ENCODE measurements around the gene MSX1. TPM values are rescaled to one million over a fixed set of nuclear protein-coding genes. Genes with fewer than 3 reads are reported as not detected.

Gene MSX1
- total and polyA plus RNA-seq, 3 donors from 2014 or later, result 0.99 to 1.7 (median 1.7) TPM

DNA sequence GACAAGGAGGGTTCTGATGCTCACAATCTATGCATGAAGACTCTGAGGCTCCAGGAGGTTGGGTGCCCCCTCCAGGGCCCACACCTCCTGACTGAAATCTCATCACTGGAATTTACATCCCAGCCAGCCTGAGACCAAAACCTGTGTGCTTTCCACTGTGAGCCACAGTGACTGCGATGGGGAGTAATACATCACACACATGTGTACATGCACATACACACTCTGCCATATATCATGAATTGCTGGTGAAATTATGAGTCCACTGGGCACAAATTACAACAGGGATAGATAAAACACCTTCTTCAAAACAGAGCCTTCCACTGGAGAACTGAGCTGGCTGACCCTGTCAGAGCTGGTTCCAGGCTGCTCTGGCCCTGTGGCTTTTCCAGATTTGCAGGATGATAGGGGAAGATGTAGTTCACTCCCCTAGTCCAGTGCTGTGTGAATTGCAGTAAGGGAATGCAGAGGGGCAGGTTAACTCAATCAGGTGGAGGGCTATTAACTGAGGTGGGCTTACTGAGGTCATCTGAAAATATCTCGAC lies 35.8 kb upstream of the MSX1 start:
- WGBS, 2 donors, result 52 to 69% methylated on average over 2 of the region's 2 CpGs
- no peaks in the 10 kb centered on the region for H3K4me1 ChIP-seq
- no peaks in the 10 kb centered on the region for H3K36me3 ChIP-seq (ENCODE audit: low read depth, missing control alignments)
- intact Hi-C loops (cut with DNase I; ENCODE audit: low total_unique reads), result no loop called here
- no peak overlapping the region for H3K4me3 ChIP-seq
- H3K9me3 ChIP-seq, result no peaks in the 10 kb centered on the region
- DNase-seq, result no peak
- TF ChIP-seq, protein P1, sequence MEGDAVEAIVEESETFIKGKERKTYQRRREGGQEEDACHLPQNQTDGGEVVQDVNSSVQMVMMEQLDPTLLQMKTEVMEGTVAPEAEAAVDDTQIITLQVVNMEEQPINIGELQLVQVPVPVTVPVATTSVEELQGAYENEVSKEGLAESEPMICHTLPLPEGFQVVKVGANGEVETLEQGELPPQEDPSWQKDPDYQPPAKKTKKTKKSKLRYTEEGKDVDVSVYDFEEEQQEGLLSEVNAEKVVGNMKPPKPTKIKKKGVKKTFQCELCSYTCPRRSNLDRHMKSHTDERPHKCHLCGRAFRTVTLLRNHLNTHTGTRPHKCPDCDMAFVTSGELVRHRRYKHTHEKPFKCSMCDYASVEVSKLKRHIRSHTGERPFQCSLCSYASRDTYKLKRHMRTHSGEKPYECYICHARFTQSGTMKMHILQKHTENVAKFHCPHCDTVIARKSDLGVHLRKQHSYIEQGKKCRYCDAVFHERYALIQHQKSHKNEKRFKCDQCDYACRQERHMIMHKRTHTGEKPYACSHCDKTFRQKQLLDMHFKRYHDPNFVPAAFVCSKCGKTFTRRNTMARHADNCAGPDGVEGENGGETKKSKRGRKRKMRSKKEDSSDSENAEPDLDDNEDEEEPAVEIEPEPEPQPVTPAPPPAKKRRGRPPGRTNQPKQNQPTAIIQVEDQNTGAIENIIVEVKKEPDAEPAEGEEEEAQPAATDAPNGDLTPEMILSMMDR (IDR thresholded peaks at IDR 0.05), result no peak
- TF ChIP-seq POLR2A (IDR thresholded peaks at IDR 0.05), result no peak
- H3K27me3 ChIP-seq, result no peaks in the 10 kb centered on the region
- H3K27ac ChIP-seq, result no peak overlapping the region

DNA sequence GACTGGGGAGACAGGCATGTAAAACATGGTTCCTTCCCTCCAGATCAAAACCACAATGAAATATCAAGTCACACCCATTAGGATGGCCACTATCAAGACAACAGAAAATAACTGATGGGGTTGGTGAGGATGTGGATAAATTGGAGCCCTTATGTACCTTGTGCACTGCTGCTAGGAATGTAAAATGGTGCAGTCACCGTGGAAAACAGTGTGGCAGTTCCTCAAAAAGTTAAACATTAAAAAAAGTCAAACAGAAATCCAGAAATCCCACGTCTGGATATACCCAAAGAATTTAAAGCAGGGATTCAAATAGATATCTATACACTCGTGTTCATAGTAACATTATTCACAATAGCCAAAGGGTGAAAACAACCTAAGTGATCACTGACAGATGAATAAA lies 35.2 kb upstream of the MSX1 start:
- Histone ChIP-seq H3K4me1 (no peaks in the 10 kb centered on the region), H3K4me3 (no peak overlapping the region), H3K9me3 (no peaks in the 10 kb centered on the region), H3K36me3 (ENCODE audit: low read depth, missing control alignments) (no peaks in the 10 kb centered on the region), H3K27ac (no peak overlapping the region), H3K27me3 (no peaks in the 10 kb centered on the region)
- TF ChIP-seq POLR2A (IDR thresholded peaks at IDR 0.05), result no peak
- TF ChIP-seq, protein P1 (IDR thresholded peaks at IDR 0.05), result no peak
- intact Hi-C loops (cut with DNase I; ENCODE audit: low total_unique reads), result no loop called here
- no peak for DNase-seq
- 84 to 91% methylated on average over 3 of the region's 3 CpGs for WGBS, 2 donors

DNA sequence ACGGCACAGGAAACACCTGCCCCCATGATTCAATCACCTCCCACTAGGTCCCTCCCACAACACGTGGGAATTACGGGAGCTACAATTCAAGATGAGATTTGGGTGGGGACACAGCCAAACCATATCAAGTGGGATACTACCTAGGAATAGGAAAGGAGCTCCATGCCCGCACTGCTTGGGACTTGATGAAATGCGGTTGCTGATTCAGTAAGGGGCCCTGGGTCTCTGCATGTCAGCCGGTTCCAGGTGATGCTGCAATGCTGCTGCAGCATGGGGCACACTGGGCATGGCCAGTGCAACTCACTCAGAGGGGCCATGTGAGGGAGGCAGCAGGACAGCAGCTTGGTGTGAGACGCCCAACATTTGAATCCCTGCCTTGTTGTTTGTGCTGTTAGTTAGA lies 34.0 kb upstream of the MSX1 start:
- Histone ChIP-seq H3K4me3 (no peak overlapping the region), H3K36me3 (ENCODE audit: low read depth, missing control alignments) (no peaks in the 10 kb centered on the region), H3K27ac (no peak overlapping the region), H3K4me1 (no peaks in the 10 kb centered on the region), H3K27me3 (no peaks in the 10 kb centered on the region), H3K9me3 (no peaks in the 10 kb centered on the region)
- no peak for TF ChIP-seq POLR2A (IDR thresholded peaks at IDR 0.05)
- TF ChIP-seq, protein P1 (IDR thresholded peaks at IDR 0.05), result no peak
- intact Hi-C loops (cut with DNase I; ENCODE audit: low total_unique reads), result no loop called here
- DNase-seq, result no peak
- WGBS, 2 donors, result 76 to 78% methylated on average over 7 of the region's 7 CpGs

DNA sequence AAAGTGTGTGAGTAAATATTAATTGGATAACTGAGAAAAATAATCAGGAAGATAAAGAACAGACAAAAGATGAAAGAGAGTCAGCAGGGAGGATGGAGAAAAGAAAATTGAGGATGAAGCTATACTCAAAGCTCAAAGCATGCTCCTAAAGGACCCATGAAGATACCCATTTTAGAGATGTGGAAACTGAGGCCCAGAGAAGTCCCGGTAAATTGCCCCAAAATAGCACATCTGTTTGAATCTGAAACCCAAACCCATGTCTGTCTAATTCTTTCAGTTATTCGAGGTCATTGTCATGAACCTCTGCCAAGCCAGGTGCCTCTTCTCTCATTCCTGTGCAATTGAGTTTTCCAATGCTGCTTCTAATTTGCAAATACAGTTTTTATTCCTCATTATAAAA lies 29.6 kb upstream of the MSX1 start:
- 80 to 87% methylated on average over 2 of the region's 2 CpGs for WGBS, 2 donors
- H3K27me3 ChIP-seq, result no peaks in the 10 kb centered on the region

DNA sequence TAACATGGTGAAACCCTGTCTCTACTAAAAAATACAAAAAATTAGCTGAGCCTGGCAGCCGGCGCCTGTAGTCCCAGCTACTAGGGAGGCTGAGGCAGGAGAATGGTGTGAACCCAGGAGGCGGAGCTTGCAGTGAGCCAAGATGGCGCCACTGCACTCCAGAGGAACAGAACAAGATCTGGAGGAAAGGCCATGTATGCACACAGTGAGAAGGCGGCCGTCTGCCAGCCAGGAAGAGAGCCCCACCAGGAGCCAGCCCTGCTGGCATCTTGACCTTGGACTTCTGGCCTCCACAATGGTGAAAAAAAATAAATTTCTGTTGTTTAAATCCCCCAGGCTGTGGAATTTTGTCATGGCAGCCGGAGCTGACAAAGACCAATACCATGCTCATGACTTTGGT lies 28.2 kb upstream of the MSX1 start:
- no peak for TF ChIP-seq POLR2A (IDR thresholded peaks at IDR 0.05)
- TF ChIP-seq, protein P1 (IDR thresholded peaks at IDR 0.05), result no peak
- H3K27ac ChIP-seq, result no peak overlapping the region
- no peaks in the 10 kb centered on the region for H3K27me3 ChIP-seq
- no peaks in the 10 kb centered on the region for H3K36me3 ChIP-seq (ENCODE audit: low read depth, missing control alignments)
- intact Hi-C loops (cut with DNase I; ENCODE audit: low total_unique reads), result no loop called here
- 74 to 77% methylated on average over 7 of the region's 7 CpGs for WGBS, 2 donors
- DNase-seq, result no peak
- no peak overlapping the region for H3K4me3 ChIP-seq
- H3K9me3 ChIP-seq, result no peaks in the 10 kb centered on the region
- H3K4me1 ChIP-seq, result no peaks in the 10 kb centered on the region

More for the DNA sequence above, 29.6 kb upstream of the MSX1 start:
- Histone ChIP-seq H3K4me3 (no peak overlapping the region), H3K27ac (no peak overlapping the region), H3K36me3 (ENCODE audit: low read depth, missing control alignments) (no peaks in the 10 kb centered on the region), H3K4me1 (no peaks in the 10 kb centered on the region), H3K9me3 (no peaks in the 10 kb centered on the region)
- intact Hi-C loops (cut with DNase I; ENCODE audit: low total_unique reads), result no loop called here
- DNase-seq, result no peak
- no peak for TF ChIP-seq POLR2A (IDR thresholded peaks at IDR 0.05)
- TF ChIP-seq, protein P1 (IDR thresholded peaks at IDR 0.05), result no peak

All from testis (tissue), 3 donors.